Right lobe of liver (tissue), 6 donors: ENCODE results near the gene CXCL12. TPM values are rescaled to one million over a fixed set of nuclear protein-coding genes. Genes with fewer than 3 reads are reported as not detected.

Source experiments
- ATAC-seq, 4 donors: fragments of 200-7000 bp; cut with Tn5 transposase; one replicate each; pipeline ENCODE4 v1.9.1; 2020; ENCODE audit warnings: mild to moderate bottlenecking in 4 of 4, moderate library complexity in 4 of 4
- DNase-seq, 3 donors: peaks; one replicate each; pipeline ENCODE4 v3.0.0-alpha.2; 2020
- H3K27ac ChIP-seq, 3 donors: fragments of 200-600 bp; one replicate each; pipeline ENCODE4 v1.8.0; 2022
- H3K27me3 ChIP-seq, 2 donors: fragments of 200-600 bp; one replicate each; pipeline ENCODE4 v1.8.0; 2022
- H3K36me3 ChIP-seq, 4 donors: fragments of 200-600 bp; sonication (generic) in 1 of 4; one replicate each; pipeline versions ENCODE4 v1.5.1 to v1.8.0; 2017 to 2022; ENCODE audit warnings: control low read depth in 1 of 4
- H3K4me1 ChIP-seq, 4 donors: fragments of 200-600 bp; sonication (generic) in 1 of 4; one replicate each; pipeline versions ENCODE4 v1.5.1 to v1.8.0; 2017 to 2022; ENCODE audit warnings: control low read depth in 1 of 4
- H3K4me3 ChIP-seq, 3 donors: fragments of 200-600 bp; one replicate each; pipeline ENCODE4 v1.8.0; 2022
- H3K9me3 ChIP-seq, 4 donors: fragments of 200-600 bp; sonication (generic) in 1 of 4; one replicate each; pipeline versions ENCODE4 v1.5.1 to v1.8.0; 2017 to 2022; ENCODE audit warnings: control low read depth in 1 of 4
- CTCF ChIP-seq, 4 donors: fragments of 200-600 bp in 3 of 4; fragments of 450-650 bp in 1 of 4; IDR thresholded peaks; one replicate each; pipeline versions ENCODE4 v1.5.1 to v1.8.0; 2016 to 2022; ENCODE audit warnings: antibody characterized with exemption in 4 of 4, mild to moderate bottlenecking in 2 of 4
- POLR2A ChIP-seq: fragments of 450-650 bp; IDR thresholded peaks from one replicate; pipeline ENCODE4 v1.6.1; 2017; ENCODE audit warnings: antibody characterized with exemption, mild to moderate bottlenecking
- WGBS: methylation state at CpG from one replicate; pipeline ENCODE4 v1.1.6; 2018; ENCODE audit warnings: low coverage, low lambda C conversion rate; ENCODE audit not compliant: insufficient coverage; ENCODE audit errors: missing lambda C conversion rate; 5-methylcytosine and 5-hydroxymethylcytosine counted together
- intact Hi-C, 2 donors: fragments of 100-400 bp; cut with DNase I; formaldehyde crosslinking; loops; one replicate each; pipeline versions ENCODE4 v1.11.2 to v1.14.1; 2022
- total RNA-seq, 6 experiments: library from RNA; depleted of rRNA in 2 of 6; stranded (reverse); fragments of >200 nt in 2 of 6; fragmentation: NEBNext Ultra II Directional in 3 of 6; extraction: Animal tissue kit (Norgen Biotek cat#: 25700) in 3 of 6; gene quantifications; one replicate each; pipeline versions ENCODE4 v1.1.0 to v1.2.4, GENCODE V29; 2016 to 2023
- donor health status: DM: no; HTN: yes; CAD: no.
- donor health status: DM: no; HTN: no; CAD: no.
- donor health status: DM: no; HTN: no; CAD: no.
- donor health status: DM: no; HTN: yes; CAD: no.
- donor health status: DM: no; HTN: yes; CAD: no.

Gene CXCL12
- total RNA-seq, 6 experiments from 2014 or later, result 17.5 to 116 (median 65.3) TPM

GRCh38 chr10:44404741-44405437 is 20.0 kb upstream of the CXCL12 start:
- no peak for DNase-seq
- intact Hi-C loops, result no loop called here
- Histone ChIP-seq H3K9me3 (no peaks in the 10 kb centered on the region), H3K27ac (no peak overlapping the region), H3K27me3 (no peaks in the 10 kb centered on the region), H3K4me1 (no peaks in the 10 kb centered on the region), H3K4me3 (no peak overlapping the region), H3K36me3 (no peaks in the 10 kb centered on the region)
- WGBS, result 73% methylated on average over 2 of the region's 2 CpGs
- ATAC-seq, result no peak
- TF ChIP-seq POLR2A, result no peak
- TF ChIP-seq CTCF (IDR thresholded peaks at IDR 0.05), result no peak

- no peak for DNase-seq
- no peak overlapping the region for H3K4me3 ChIP-seq
- intact Hi-C loops, result no loop called here
- no peak overlapping the region for H3K27ac ChIP-seq
- H3K36me3 ChIP-seq, result no peaks in the 10 kb centered on the region
- TF ChIP-seq POLR2A (no peak), CTCF (IDR thresholded peaks at IDR 0.05) (no peak)
- no peak for ATAC-seq
- no peaks in the 10 kb centered on the region for H3K27me3 ChIP-seq
- no peaks in the 10 kb centered on the region for H3K9me3 ChIP-seq
- H3K4me1 ChIP-seq, result no peaks in the 10 kb centered on the region
- 59% methylated on average over 5 of the region's 6 CpGs for WGBS
These were observed 17.7 kb upstream of the CXCL12 start for GRCh38 chr10:44402465-44403195.

- Histone ChIP-seq H3K4me3 (no peak overlapping the region), H3K4me1 (no peaks in the 10 kb centered on the region), H3K36me3 (no peaks in the 10 kb centered on the region), H3K27ac (no peak overlapping the region), H3K27me3 (no peaks in the 10 kb centered on the region), H3K9me3 (no peaks in the 10 kb centered on the region)
- DNase-seq, result no peak
- TF ChIP-seq CTCF (IDR thresholded peaks at IDR 0.05) (no peak), POLR2A (no peak)
- intact Hi-C loops, result no loop called here
- WGBS, result 28% methylated on average over 4 of the region's 4 CpGs
- no peak for ATAC-seq
These were observed 15.6 kb upstream of the CXCL12 start for GRCh38 chr10:44400541-44400940.

GRCh38 chr10:44399659-44400451 is 15.0 kb upstream of the CXCL12 start:
- intact Hi-C loops, result no loop called here
- no peaks in the 10 kb centered on the region for H3K4me1 ChIP-seq

More at GRCh38 chr10:44399659-44400451, 15.0 kb upstream of the CXCL12 start:
- no peak for TF ChIP-seq POLR2A
- no peak for TF ChIP-seq CTCF (IDR thresholded peaks at IDR 0.05)
- H3K27me3 ChIP-seq, result no peaks in the 10 kb centered on the region
- H3K9me3 ChIP-seq, result no peaks in the 10 kb centered on the region
- ATAC-seq, result no peak
- H3K27ac ChIP-seq, result no peak overlapping the region
- no peak overlapping the region for H3K4me3 ChIP-seq
- 43% methylated on average over 6 of the region's 6 CpGs for WGBS
- no peaks in the 10 kb centered on the region for H3K36me3 ChIP-seq
- no peak for DNase-seq
